ENCODE results near the gene ZNF831.

DNA sequence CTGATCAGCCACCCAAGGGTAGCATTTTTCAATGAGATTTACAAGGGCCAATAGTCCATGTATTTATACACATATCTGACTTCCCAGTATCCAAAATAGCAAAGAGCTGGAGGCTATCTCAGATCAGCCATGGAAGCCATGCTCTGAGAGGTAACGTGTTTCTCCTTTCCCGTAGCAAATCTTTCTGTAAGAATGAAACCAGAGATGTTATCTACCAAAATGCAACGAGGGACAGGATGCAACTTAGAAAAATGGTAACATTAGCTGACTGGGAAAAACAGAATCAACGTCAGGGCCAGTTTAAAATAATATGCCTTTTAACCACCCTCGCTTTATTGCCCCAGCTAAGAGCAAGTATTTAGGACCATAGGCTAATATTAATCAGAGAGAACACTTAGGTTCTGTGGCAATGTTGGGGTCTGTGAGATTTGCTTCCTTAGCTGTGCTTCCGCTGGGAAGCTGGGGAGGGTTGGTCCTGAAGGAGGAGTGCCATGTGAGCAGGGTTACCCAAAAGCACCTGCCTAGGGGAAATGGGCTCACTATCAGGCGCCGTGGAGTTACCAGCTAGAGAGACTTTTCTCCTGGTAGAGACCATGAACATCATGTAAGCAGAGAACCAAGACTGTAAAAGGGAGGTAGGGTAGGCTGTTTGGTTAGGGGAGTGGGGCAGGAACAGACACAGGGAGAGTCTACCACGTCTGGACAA lies 1.2 kb downstream of the ZNF831 start:
- TF ChIP-seq, protein P1, sequence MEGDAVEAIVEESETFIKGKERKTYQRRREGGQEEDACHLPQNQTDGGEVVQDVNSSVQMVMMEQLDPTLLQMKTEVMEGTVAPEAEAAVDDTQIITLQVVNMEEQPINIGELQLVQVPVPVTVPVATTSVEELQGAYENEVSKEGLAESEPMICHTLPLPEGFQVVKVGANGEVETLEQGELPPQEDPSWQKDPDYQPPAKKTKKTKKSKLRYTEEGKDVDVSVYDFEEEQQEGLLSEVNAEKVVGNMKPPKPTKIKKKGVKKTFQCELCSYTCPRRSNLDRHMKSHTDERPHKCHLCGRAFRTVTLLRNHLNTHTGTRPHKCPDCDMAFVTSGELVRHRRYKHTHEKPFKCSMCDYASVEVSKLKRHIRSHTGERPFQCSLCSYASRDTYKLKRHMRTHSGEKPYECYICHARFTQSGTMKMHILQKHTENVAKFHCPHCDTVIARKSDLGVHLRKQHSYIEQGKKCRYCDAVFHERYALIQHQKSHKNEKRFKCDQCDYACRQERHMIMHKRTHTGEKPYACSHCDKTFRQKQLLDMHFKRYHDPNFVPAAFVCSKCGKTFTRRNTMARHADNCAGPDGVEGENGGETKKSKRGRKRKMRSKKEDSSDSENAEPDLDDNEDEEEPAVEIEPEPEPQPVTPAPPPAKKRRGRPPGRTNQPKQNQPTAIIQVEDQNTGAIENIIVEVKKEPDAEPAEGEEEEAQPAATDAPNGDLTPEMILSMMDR (IDR thresholded peaks at IDR 0.05), result no peak
- TF ChIP-seq POLR2AphosphoS5 (IDR thresholded peaks at IDR 0.05) (no peak), POLR2A (IDR thresholded peaks at IDR 0.05) (no peak), EP300 (IDR thresholded peaks at IDR 0.05; ENCODE audit: low read depth) (no peak)
